Dedifferentiated amniotic fluid mesenchymal stem cell (primary cell): ENCODE data around the gene PMVK.
"Not testable (repeated sequence)": the region's sequence is repeated elsewhere in the genome, so short reads cannot be mapped to it uniquely, and the experiment has no call there.

ENCODE experiments used
- DNase-seq: peaks from one replicate; pipeline ENCODE4 v3.0.0-alpha.2; 2016; ENCODE audit errors: extremely low spot score

The PMVK gene

DNA sequence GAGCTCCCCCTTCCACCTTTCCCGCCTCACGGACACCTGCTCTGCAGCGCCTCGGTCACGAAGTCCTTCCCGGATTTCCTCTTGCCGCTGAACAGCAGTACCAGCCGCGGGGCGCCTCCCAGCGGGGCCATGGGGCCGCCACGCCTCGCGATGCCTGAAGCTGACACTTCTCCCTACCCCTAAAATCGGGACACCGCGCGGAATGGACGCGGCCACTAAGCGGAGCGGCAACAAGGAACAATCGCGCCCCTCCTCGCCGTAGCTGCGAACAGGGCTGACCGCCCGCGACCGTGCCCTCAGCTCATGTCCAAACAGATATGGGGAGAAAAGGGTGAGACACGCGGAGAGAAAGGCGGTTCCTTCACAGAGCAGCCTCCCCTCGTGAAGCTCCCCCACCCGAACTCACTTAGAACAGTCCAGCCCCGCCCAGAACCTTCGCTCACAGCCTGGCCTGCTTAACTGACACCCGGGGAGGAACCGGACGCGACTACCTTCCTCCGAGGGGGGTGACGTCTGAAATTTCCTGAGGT is at the start of gene PMVK:
PMVK (minus strand) TSS at position 165 of the 530 bp plus-strand sequence; CDS start at position 131, 34 bp downstream.
- peak; percentile 95 for DNase-seq

DNA sequence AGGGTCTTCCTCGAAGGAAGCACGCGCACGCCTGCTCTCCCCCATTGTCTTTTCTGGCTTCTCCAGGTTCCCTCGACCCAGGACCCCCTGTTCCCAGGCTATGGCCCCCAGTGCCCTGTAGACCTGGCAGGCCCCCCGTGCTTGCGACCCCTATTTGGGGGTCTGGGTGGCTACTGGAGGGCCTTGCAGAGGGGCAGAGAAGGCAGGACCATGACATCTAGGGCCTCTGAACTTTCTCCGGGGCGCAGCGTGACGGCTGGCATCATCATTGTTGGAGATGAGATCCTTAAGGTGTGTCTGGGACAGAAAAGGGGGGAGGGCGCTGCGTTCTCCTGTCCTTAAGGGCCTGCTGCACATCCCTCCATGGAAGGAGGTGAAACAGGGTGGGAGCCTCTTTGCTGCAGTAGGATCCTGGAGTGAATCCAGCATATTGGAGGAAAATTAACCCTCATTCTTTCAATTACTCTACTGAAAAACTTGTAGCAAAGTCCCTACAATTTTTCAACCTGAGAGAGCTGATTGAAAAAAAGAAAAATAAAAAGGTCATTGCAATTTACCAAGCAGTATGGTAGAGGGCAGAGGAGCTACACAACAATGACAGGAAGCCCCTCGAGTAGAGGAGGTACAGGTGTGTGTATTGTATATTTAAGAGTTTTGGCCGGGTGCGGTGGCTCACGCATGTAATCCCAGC is 47.4 kb upstream of the PMVK start:
- DNase-seq, result no peak

DNA sequence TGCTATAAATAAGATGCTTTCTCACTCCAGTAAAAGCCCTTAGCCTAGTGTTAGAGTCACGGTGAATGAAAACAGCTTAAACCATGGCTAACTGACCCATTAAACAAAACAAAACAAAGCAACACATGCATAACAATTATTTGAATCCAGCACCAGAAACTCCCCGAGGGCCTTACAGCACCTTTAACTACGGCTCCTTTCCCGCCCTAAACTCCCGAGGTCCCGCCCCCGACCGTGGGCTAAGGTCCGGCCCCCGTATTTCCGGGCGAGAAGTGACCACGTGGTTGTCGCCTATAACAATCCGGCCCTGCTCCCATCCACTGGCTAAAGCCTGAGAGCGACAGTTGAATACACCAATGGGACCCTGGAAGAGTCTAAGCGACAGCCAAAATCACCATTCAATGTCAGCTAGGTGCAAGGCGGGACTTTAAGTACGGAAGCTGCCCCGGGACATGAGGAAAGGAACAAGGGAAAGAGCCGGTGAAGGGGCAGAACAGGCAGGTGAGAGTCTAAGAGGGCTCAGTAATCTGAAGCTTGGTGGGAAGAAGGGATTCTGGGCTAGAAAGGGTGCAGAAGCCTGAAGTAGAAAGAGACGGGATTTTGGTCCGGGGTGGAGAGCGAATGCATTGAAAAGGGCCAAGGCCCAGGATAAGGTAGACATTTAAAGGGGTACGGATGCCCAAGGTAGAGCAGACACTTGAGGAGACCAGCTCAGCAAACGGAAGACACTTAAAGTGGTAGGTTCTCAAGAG is 46.6 kb upstream of the PMVK start, which contains the start of gene FLAD1:
FLAD1 (plus strand) TSS at position 448 of the 752 bp plus-strand sequence. CDS start 351 bp downstream, outside the sequence.
- peak; percentile 100 for DNase-seq

DNA sequence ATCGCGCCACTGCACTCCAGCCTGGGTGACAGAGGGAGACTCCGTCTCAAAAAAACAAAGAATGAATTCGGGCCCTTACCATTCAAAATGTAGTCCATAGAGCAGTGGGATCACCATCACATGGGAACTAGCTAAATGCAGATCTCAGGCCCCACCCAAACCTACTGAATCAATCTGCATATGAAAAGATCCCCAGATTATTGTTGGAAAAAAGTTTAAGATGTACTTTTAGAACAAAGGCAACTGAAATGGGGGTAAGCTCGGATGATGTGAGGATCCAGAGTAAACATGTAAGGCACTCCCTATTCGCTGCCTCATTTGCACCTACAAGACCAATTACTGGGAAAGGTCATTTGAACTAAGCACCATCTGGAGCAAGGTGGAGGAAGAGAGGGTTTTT is 45.8 kb upstream of the PMVK start:
- no peak for DNase-seq

DNA sequence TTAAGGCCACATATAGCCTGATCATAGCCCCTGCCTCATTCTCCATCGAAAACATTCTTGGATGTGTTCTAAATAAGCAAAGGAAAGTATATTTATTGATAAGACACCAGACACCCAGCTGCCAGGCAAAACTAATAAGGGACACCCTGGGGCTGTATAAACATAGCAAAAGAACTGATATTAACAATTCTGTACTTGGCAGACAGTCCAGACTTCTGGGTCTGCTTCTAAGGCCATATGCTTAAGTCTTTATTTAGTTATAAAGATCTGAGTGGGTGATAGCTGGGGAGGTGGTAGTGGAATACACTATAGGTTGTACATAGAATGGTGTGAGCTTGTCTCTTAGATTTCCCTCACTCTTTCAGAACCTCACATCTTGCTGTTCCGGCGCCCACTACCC is 41.8 kb upstream of the PMVK start:
- DNase-seq, result no peak

DNA sequence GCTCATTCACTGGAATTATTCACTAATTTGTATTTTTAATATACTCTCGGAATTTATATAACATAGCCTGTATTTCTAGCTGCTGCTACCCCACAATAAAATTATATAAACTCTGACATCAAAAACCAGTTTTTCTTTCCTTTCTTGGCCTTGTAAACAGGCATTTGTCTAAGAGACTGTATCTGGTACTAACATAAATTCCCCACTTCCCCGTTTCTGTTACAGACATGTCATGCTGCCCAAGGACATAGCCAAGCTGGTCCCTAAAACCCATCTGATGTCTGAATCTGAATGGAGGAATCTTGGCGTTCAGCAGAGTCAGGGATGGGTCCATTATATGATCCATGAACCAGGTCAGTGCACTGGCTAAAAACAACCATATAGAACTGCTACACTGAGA is 41.2 kb upstream of the PMVK start:
- not testable (repeated sequence) for DNase-seq

DNA sequence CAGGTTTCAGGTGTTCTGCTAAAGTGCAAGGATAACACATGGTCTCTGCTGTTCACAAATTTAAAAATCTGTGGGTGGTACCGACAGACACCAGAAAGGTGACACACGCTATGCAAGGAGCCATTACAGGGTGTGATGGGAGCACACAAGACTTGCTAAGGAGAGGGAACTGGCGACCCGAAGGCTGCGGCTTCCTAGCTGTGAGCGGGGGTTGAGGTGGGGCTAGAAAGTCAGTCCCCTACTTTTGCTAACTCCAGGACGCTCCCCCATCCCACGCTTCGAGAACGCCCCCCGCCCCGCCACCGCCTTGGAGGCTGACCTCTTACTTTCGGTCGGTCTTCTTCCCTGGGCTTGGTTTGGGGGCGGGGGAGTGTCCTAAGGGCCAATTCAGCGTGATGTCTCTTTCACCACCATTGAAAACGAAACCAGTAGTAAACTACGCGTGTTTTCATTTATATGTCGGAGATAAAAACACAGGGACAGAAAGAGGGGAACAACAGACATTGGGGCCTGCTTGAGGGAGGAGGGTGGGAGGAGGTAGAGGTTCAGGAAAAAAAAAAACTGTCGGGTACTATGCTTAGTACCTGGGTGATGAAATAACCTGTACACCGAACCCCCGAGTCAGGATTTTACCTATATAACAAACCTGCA is 39.0 kb upstream of the PMVK start:
- DNase-seq, result peak; percentile 37

DNA sequence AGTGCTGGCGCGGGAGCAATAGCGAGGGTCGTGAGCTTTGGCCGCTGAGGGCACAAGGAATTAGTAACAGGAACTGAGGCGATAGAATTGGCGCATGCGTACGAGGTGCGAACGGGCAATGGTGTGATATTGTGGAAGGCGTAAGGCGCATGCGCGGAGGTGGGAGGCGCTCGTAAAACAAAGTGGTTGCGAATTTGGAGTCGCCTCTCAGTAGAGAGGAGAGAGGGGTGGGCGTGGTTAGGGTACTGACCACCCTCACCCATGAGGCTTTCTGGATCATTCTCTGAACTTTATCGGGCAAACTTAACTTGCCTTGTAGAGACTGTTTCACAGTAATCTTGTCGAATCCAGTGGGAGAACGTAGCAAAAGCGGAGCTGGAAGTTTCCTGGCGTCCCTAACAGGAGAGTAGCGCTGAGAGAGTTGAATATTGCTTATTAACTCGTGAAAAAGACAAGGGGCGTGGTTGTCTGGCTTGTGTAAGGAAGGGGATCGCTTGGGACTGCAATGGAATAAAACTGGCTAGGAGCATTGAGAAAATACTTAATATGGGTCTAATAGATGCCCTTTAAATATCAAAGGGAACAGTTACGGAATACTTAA is 38.4 kb upstream of the PMVK start:
- peak; percentile 89 for DNase-seq

DNA sequence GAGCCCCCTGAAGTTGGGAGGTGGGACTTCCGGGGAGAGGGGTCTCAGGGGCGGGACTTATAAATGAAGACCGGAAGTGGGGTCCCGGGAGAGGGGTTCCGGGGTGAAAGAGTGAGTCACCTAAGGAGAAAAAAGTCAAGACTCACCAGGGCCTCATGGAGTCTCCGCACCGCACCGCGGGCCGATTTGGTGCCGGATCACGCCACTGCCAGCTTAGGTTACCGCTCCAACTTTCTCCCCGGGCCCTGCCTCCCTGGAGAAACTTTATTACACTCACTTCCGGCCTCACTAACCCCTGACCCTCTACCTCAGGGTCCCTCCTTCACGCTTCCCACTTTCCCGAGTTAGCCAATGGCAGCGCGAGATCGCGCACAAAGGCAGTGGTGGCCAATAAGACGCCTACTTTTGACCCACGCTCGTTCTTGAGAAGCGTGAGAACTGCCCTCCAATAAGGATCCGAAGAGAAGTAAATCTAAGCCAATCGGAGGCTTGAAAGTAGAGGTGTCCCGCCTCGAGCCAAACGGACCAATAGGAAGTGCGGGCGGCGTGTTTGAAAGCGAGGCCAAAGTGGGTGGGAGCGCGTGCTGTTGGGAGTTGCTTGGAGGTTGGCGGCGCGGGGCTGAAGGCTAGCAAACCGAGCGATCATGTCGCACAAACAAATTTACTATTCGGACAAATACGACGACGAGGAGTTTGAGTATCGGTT is 37.7 kb upstream of the PMVK start, which contains the start of gene CKS1B:
CKS1B (plus strand) TSS at position 580 of the 706 bp plus-strand sequence; CDS start at position 645, 65 bp downstream.
- peak; percentile 100 for DNase-seq

DNA sequence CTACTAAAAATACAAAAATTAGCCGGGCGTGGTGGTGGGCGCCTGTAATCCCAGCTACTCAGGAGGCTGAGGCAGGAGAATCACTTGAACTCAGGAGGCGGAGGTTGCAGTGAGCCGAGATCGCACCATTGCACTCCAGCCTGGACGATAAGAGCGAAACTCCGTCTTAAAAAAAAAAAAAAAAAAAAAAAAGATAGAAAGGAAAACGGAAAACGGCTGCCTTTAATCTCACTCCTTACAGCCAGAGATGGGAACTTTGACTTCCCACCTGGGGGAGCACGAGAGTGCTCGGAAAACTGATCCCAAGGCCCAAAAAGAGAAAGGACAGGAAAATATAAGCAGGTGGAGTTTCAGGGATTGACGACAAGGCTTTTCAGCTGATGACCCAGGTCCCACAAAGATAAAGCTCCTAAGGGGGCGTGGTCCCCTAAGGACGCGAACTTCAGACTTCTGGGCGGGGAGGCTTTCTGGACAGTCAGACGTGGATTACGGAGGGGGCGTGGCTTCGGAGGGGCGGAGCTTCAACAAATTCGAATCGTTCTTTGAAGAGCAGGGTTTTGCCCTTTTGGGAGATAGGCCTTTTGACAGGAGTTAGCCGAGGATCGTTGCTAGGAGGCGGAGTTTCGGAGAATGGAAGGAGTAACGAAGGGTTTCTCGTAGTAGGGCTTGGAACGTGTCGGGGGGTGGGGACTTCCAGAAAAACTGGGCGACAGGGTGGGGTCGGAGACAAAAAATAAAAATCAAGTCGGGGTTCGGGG is 37.0 kb upstream of the PMVK start:
- DNase-seq, result peak; percentile 96

DNA sequence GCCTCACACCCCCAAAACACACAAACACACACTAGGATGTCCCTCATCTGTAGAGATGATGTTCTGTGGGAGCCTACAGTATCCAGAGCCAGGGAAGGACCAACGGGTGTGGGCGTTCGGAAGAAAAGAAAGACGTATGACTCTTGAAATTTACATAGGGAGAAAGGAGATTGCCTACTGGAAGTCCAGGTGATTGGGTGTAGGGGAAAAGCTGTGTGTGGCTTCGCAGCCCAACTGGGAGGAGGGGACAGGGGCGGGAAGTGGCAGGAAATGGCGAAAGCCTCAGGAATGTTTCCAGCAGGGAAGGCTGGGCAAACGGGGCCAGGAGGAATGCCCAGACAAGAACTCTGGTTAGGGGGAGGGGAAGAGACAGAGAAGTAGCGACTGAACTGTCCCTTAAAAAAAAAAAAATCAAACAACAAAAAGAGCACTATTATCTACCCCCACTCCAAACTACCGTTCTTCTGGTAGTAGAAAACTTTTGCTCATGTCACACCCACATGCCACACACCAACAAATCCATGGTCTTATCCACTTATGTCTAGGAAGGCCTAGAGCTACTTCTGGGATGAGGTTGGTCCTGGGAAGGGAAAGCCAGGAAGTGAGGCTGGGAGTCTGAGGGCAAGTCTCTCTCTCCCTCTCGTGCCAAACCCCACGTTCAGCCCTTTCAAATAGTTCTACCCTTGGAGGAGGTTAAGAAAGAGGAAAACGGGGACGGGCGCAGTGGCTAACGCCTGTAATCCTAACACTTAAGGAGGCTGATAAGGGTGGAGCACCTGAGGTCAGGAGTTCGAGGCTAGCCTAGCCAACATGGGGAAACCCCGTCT is 36.2 kb upstream of the PMVK start:
- DNase-seq, result peak; percentile 81

DNA sequence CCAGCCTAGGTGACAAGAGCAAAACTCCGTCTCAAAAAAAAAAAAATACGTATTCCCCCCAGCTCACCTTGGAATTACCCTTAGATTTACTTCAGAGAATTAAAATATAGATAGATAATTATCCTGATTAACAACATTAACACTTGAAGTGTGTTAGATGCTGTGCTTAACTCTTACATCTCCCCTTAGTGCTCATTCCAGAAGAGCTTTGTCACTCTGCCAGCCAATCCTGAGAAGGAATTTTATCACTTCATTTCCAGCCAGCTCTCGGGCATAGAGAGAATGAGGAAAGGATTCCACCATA is 35.6 kb upstream of the PMVK start:
- no peak for DNase-seq

DNA sequence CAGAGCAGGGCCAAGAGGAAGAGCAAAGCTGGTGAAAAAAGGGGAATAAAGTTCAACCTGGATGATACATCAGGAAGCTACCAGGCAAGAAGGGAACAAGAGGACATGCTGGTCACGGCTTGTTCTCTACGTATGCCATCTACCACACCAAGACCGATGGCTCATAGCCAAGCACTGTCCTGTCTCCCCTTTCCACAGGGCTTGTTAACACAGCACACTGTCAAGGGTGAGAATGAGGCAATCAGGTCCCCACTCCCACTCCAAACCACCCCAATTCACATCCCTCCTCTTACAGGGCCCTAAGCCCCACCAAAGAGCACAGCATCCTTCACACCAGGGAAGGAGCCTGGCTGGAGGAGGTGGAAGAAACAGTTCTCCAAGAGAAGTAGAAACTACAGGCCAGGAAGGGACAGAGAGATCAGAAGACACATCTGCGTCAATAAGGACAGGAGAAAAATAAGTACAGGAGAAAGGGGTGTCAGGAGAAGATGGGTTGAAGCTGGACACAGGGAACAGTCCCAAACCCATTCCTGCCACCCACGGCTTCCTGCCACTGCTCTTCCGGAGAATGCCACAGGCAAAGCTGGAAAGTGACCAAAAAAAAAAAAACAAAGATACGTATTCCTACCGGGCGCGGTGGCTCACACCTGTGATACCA is 35.0 kb upstream of the PMVK start:
- DNase-seq, result no peak

DNA sequence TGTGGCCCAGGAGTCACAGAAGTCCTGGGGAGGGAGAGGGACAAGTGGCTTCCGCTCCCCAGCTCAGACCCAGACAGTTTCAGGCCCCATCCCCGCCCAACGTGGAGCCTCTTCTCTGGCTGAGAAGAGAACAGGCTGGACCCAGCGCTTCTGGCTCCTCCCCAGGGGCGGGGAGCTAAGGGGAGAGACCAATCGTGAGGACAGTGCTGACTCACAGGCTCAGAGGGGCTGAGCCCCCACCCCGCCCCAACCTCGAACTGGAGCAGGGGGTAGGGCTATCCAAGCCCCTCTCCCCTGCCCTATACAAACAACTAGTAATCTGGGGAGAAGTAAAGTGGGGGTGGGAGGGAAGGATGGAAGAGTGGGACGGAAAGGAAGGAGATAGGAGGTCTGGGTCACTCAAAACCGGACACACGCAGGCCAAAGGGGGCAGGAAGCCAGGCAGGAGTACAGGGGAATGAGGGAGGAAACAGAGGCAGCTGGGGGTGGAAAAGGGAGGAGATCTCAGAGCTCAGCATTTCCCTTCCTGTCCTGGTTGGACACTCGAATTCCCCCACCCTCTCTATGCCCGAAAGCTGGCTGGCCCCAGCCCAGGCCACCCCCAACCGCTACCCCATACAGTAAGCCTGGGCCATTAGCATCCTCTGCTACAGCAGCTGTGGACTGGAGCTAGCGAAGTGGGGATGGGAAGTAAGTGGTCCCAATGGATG is 34.3 kb upstream of the PMVK start, which contains the start of gene SHC1:
SHC1 (minus strand) TSS at position 117 of the 710 bp plus-strand sequence. CDS start 221 bp downstream, outside the sequence.
- DNase-seq, result peak; percentile 91

DNA sequence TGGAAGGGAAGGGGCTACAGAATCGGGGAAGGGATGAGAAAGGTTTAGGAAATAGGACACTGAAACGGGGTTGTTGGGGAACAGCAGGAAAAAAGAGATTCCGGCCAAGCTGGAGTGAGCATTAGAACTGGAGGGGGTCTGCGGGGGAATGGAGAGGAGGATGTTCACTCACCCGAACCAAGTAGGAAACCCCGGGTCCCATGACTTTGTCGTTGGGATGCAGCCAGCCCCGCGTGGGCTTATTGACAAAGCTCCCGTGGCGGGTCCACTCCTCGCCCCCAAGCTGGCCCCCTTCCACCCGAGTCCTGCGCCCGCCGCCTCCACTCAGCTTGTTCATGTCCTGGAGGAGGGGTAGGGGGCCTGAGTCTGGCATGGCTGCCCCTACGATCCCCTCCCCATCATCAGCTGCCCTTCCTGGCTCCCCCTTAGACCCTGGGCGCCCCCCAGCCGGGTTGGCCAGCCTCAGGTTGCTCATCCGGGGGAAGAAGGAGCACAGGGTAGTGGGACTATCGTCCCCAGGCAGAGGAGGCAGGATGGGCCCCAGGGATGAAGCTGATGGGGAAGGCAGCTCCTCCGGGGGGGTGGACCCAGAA is 33.4 kb upstream of the PMVK start:
- DNase-seq, result no peak

DNA sequence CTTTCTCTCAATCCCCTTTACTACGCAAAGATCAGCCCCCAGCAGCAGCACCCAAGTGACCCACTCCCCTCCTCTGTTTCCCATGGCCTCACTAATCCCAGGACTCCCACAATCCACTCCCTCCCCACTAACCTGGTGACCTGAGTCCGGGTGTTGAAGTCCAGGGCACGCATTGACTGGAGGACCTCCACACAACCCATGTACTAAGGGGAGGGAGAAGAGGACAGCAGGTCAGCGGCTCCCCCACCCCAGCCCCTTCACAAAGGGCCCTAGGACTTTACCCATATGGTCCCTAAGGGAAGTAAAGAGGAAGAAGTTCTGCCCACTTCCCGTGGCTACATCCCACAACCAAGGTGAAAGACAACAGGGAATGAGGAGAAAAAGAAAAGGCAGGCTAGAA is 32.7 kb upstream of the PMVK start:
- no peak for DNase-seq

DNA sequence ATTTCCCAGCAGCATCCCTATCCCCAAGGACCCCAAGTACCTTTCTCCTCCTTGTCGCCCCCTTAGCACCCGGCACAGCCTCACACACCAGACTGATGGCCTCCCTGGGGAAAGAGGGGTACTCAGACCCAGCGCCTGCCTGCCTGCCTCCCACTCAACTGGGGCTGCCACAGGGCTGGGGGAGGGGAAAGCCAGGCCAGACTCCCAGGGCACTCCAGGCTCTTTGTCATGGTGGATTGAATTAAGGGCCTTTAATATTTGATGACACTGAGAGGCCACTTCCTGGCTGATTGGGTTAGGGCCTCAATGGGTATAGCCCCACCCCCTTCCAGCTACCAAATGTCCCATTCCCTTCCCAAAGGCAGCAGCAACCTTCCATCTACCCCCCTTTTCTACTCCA is 32.2 kb upstream of the PMVK start:
- no peak for DNase-seq

DNA sequence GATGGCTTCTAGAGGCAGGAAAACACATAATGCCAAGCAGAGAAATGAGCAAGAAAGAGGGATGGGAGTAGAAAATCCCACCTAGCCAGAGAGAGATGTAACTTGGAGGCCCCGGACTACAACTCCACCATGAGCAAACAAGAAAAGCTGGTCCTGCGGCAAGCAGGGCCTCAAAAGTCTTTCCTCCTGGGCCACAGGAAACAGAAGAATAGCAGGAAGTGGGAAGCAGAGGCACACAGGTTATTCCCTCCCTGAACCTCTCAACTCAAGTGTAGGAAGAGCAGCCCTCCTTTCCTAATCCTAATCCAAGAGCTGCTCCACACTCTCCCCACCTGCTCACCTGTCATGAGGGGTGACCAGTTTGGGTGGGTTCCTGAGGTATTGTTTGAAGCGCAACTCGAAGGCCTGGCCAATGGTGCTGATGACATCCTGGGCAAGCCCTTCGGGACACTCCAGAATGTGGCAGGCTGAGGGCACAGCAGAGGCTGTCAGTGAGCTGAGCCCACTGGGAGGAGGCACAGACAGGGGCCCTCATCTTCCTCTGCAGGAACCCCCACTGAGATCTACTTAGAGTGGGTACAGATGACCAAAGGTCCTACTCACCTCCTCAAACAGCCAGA is 30.9 kb upstream of the PMVK start:
- no peak for DNase-seq
